ENCODE measurements around the gene C3orf52.

The C3orf52 gene

GRCh38 chr3:112134335-112135124 is 48.3 kb downstream of the C3orf52 start:
- TF ChIP-seq CTCF (IDR thresholded peaks at IDR 0.05; ENCODE audit: control insufficient read depth, insufficient read depth, low read depth, low read length, missing control alignments): no peak
- DNase-seq (ENCODE audit: low read depth): peak; percentile 8
- H3K4me3 ChIP-seq (ENCODE audit: control insufficient read depth, low read depth, low read length): no peak overlapping the region

GRCh38 chr3:112136046-112136445 is 49.9 kb downstream of the C3orf52 start:
- no peak overlapping the region for H3K4me3 ChIP-seq (ENCODE audit: control insufficient read depth, low read depth, low read length)
- DNase-seq (ENCODE audit: low read depth): no peak
- no peak for TF ChIP-seq CTCF (IDR thresholded peaks at IDR 0.05; ENCODE audit: control insufficient read depth, insufficient read depth, low read depth, low read length, missing control alignments)

DNA sequence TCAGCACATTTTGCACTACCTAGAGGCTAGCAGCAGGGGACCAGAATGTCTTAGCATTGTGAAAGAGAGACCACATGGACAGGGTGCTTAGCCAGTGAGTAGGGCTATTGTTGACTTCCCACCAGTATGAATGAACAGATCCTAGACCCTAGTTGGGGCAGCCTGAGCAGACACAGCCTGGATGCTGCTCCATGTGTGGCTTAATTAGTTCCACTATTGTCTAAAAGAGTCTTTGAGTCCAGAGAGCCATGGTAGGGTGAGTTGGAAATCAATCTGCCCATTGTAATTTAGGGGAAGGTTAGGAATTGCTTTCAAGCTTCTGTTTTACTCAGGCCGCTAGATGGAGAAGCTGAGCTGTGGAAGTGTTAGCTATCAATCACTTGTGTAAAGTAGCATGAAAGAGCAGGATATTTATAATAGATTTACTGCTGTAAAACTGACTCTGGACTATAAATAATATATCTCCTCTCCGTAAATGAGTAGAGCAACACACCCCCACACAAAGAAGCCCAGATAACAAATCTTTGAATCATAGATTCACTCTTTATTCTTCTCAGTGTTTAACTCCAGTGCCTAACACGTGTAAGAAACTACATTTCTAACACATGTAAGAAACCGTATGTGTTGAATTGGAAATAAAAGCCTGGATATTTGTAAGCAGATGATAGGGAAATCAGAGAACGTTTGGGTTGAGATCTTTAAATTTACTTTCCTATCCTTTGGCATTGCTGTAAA is 50.9 kb downstream of the C3orf52 start:
- no peak overlapping the region for H3K4me3 ChIP-seq (ENCODE audit: control insufficient read depth, low read depth, low read length)
- DNase-seq (ENCODE audit: low read depth): peak; percentile 7
- TF ChIP-seq CTCF (IDR thresholded peaks at IDR 0.05; ENCODE audit: control insufficient read depth, insufficient read depth, low read depth, low read length, missing control alignments): peak; percentile 64

GRCh38 chr3:112137781-112138180 is 51.6 kb downstream of the C3orf52 start:
- DNase-seq (ENCODE audit: low read depth): no peak
- H3K4me3 ChIP-seq (ENCODE audit: control insufficient read depth, low read depth, low read length): no peak overlapping the region
- TF ChIP-seq CTCF (IDR thresholded peaks at IDR 0.05; ENCODE audit: control insufficient read depth, insufficient read depth, low read depth, low read length, missing control alignments): no peak

GRCh38 chr3:112138219-112138969 is 52.2 kb downstream of the C3orf52 start:
- no peak for TF ChIP-seq CTCF (IDR thresholded peaks at IDR 0.05; ENCODE audit: control insufficient read depth, insufficient read depth, low read depth, low read length, missing control alignments)
- no peak overlapping the region for H3K4me3 ChIP-seq (ENCODE audit: control insufficient read depth, low read depth, low read length)
- no peak for DNase-seq (ENCODE audit: low read depth)

- TF ChIP-seq CTCF (IDR thresholded peaks at IDR 0.05; ENCODE audit: control insufficient read depth, insufficient read depth, low read depth, low read length, missing control alignments): no peak
- no peak for DNase-seq (ENCODE audit: low read depth)
- H3K4me3 ChIP-seq (ENCODE audit: control insufficient read depth, low read depth, low read length): no peak overlapping the region
These were observed 54.4 kb downstream of the C3orf52 start for GRCh38 chr3:112140584-112140983.

Measured in AG09309 (cell line).